ENCODE measurements around the gene CD84.
"Not testable (repeated sequence)": the region's sequence is repeated elsewhere in the genome, so short reads cannot be mapped to it uniquely, and the experiment has no call there.

The CD84 gene, protein sequence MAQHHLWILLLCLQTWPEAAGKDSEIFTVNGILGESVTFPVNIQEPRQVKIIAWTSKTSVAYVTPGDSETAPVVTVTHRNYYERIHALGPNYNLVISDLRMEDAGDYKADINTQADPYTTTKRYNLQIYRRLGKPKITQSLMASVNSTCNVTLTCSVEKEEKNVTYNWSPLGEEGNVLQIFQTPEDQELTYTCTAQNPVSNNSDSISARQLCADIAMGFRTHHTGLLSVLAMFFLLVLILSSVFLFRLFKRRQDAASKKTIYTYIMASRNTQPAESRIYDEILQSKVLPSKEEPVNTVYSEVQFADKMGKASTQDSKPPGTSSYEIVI

DNA sequence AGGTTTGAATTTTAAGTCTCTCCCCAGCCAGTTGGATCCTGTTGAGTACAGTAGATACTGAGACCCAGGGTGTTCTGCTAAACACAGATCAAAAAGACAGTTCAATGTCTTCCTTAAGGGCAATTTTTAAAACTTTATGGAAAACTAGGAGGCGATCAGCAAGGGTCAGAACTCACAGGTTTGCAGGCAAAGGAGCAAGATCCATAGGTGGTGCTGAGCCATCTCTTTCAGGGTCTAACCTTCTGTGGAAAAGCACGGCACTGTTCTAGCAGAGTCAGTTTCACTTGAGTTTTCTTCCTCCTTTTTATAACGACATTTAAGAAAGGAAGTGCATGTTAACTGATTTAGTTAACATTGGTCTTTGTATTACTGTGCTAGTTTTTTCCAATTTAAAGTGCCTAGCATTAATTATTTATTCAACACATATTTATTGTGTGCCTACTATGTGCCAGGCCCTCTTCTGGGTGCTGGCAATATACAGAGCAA, at the start of gene CD84:
TSS of gene CD84 (minus strand) at position 281 of the 486 bp plus-strand sequence. CDS start at position 222, 59 bp downstream.
- no peak for DNase-seq (ENCODE audit: low read depth in 2 of 2)

DNA sequence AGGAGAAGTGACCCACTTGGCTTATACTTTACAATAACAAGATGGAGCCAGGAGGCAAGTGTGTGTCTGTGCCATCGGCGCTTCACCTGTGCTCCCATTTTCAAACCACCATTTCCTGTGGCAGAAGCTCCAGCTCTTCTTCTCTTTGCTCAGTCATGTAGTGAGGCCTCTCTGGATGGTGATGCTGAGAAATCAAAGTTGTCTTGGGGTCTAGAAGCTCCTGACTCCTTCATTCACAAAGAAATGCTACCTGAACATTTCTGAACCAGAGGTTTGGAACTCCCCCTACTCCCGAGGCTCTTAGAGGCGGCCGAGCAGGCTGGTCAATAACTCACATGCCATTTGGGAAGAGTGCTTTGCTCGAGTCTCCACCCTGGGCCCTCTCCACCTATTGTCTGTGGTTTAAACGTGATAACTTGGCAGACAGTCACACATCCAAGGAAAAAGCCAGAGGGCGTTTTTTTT, 49.5 kb upstream of the CD84 start:
- no peak for DNase-seq (ENCODE audit: low read depth in 2 of 2)

DNA sequence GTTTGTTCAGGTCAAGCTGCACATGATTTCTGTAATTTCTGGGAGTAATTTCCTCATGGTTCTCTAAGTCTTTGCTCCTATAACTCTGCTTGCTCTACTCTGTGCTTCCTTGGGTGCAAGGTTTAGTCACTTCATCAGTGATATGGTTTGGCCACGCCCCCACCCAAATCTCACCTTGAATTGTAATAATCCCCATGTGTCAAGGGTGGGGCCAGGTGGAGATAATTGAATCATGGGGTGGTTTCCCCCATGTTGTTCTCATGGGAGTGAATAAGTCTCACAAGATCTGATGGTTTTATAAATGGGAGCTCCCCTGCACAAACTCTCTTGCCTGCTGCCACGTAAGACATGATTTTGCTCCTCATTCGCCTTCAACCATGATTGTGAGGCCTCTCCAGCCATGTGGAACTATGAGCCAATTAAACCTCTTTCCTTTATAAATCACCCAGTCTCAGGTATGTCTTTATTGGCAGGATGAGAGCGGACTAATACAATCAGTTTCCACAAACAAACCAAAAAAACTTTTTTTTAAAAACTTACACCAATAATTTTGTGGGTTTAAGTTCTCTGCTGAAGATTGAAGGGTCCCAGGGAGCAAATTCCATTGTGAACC, 48.5 kb upstream of the CD84 start:
- DNase-seq (ENCODE audit: low read depth in 2 of 2): not testable (repeated sequence)

DNA sequence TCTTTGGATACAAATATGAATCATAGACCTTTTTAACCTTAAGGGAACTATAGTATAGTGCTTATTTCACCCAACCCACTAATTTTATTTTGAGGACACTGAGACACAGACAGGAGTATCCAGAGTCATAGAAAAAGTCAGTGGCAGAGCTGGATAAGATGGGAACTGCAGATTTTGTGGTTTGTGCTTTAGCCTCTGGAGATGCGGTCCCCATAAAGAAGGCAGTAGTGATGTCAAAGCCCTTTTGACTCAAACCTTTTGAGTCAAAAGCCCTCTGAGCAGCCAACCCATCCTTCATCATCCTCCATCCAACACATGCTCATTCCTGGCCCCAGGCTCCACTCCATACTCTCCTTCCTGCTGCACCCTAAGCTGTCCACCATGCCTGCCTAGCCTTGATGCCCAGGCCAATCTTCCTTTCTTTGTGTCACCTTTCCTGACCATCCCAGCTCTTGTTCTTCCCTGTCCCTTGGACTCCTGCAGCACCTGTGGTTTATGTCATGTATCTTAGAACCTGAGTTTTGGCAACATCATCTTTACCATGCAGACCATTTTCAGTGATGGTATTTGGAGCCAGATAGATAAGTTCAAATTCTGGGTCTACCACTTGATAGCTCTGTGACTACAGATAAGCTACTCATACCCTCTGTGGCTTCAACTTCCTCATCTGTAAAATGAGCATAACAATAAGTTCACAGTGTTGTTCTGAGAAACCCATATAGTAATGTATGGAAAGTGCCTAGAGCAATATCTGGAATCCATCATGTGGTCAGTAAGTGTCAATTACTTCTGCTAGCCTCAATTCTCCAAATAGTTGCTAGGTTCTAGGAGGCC, 47.4 kb upstream of the CD84 start:
- DNase-seq (ENCODE audit: low read depth in 2 of 2): no peak

DNA sequence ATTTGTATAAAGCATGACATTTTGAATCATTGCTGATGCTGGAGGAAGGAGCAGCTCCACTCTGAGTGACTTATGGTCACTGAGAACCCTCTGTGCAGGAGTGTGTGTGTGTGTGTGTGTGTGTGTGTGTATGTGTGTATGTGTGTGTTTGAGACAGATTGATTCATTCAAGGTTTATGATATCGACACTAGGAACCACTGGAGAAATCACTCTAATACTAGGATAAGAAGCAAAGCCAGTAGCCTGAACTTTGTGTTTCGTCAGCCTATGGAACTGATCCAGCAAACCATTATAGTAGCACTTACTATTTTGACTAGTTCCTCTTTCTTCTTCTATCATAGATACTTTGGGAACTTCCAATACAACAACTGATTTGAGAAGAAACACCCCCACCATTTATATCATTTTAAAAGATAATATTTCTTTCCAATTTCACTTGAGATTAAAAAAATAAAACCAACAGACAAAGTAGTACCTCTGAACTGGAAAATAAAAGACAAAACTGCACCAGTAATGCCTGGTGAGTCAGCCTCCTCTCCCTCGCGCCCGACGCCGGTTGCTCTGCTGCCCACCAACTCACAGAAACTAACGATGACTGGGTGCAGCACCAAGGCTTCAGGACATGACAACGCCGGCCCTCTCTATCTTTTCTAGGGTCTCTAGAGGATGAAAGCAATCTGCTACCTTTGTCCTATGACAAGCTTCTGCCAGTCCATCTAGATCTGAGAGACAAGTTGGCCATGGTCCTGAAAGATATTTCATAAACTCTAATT, 46.6 kb upstream of the CD84 start:
- DNase-seq (ENCODE audit: low read depth in 2 of 2): no peak

DNA sequence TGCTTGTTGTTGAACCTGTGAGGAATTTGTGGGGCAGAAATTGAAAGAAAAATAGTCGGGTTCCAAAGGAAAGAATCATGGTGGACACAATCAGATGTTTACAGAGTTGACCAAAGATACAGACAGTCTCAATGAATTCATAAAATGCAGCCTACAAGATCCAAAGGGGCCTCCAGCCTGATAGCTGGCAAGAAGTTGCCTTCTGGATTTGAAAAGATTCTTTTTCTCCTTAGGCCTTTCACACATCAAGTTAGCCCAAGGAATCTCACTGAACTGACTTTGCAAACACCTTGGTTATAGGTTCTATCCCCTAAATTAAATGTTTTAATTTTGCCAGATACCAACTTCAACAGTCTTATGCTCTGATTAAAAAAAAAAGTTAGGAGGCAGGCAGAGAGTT, 46.0 kb upstream of the CD84 start:
- DNase-seq (ENCODE audit: low read depth in 2 of 2): no peak

DNA sequence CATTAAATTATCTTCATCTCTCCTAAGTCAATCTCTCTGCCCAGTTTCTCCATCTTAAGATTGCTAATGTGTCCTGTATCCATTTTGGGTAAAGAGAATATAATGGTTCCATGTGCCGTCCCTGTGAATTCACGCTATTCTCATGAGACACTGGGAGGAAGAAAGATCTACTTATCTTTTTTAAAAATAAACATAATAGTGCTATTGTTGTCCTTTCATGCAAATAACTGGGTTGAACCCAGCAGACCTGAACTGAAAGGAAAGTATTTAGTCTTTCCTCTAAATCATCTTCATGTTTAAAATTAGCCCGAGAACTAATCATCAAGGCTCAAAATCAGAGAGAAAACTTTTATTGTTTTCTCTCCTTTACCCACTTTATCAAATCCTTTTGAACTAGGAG, 45.2 kb upstream of the CD84 start:
- DNase-seq (ENCODE audit: low read depth in 2 of 2): no peak

DNA sequence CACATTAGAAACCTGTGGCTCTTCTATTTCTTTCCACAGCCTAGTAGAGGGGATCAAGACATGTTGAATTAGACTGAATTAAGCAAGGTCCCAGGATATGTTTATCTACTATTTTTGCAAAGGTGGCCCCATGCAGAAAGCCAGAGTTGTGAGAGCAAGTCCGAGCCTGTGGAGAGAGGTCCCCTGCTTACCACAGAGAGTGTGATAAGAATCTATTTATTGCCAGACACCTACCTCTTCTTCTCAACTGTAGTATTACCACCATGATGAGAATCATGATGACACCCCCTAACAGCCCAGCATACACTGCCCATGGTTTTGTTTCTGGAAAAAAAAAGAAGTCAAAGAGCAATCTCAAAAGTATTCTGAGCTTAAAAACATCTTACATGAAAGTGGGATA, 44.6 kb upstream of the CD84 start:
- no peak for DNase-seq (ENCODE audit: low read depth in 2 of 2)

DNA sequence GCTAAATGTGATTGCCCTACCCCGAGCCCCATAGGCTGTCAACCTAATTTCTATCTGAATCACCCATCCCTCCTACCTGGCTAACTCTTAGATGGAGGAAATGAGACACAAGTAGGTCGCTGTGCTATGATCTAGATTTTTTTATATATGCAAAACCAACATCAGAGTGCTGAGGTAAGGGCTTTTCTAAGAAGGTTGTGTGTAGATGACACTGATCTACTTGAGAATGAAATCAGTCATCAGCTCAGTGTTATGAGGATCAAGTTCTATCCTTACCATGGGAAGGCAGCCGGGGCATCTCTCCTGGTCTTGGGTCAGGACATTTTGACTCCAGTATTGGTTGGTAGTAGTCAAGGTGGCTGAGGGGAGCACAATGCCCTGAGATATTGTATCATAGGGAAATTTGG, 43.9 kb upstream of the CD84 start:
- DNase-seq (ENCODE audit: low read depth in 2 of 2): no peak

DNA sequence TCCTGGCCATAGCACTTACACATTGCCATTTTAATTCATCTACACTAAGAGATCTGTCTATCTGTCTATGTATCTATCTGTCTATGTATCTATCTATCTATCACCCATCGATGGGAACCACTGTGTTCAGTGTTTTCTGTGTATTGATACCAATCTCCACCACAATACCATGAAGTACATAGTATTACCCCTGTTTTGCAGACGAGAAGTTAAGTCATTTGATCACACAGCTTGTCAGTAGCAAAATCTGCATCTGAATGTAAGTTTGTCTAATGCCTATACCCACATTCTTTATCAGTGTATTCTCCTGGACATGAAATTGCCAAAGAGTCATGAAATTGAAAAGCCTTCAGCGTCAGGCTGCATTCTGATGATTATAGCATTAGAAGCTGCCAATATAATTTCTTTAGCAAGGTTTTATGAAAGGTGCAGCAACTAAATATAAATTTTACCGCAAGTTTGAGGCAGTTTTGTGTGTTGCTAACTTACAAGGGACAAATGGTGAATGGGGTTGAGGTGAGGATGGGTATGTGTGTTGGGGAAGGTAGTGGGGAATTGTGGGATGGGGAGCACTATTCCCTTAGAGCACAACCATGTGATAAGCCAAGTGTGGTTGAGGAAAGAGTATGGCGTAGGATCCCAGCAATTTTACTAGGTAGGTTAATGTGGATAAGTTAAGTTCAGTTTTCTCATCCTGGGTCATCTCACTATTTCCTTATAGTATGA, 43.4 kb upstream of the CD84 start:
- DNase-seq (ENCODE audit: low read depth in 2 of 2): no peak

DNA sequence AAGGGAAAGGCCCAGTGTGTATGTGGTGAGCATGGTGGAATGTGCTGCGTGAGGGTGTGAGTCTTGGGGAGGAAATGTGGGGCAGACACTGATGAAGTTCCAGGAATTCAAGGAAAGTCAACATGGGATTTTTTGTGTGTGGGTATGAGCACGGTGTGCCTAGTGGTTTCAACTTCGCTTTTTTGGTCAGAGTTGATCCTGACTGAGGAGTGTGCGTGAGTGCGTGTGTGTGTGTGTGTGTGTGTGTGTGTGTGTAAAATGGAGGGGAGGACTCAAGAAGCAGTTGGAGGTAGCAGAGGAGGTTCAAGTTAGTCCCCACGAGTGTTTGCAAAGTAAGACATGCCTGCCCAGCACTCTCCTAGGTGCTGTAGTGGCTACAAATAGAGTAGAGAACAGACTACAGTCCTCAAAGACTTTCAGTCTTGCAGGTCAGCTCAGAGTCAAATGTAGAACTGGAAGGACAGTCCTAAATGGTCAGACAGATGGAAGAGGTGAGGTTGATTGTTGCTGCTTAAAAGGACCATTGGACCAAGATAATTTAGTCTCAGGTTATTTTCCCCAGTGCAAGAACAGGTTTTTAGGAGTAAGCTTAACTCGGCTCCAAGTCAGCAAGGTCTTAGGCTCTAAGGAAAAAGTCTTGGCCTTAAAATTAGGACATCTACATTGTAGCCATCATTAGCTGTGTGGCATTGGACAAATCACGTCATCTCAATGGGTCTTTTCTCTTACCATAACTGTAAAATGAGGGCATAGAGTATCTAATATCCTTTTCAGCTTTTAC, 42.5 kb upstream of the CD84 start:
- DNase-seq (ENCODE audit: low read depth in 2 of 2): no peak

DNA sequence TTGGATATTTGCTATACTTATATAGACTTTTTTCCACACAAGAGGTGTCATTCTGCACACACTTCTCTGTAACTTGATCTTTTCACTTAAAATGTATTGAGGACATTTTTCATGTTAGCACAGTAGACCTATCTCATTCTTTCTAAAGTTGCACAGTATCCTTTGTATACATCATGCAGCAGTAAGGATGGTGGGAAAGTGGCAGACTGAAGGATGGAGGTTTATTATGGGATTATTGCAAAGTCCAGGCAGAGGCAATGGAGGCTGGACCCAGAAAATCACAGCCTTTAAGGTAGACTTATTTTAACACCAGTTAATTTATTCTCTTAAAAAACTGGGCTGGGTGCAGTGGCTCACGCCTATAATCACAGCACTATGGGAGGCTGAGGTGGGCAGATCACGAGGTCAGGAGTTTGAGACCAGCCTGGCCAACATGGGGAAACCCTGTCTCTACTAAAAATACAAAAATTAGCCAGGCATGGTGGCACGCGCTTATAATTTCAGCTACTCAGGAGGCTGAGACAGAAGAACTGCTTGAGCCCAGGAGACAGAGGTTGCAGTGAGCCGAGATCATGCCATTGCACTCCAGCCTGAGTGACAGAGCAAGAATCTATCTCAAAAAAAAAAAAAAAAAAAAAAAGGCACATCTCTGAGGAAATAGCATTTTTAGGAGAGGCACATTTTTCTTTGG, 41.8 kb upstream of the CD84 start:
- no peak for DNase-seq (ENCODE audit: low read depth in 2 of 2)

DNA sequence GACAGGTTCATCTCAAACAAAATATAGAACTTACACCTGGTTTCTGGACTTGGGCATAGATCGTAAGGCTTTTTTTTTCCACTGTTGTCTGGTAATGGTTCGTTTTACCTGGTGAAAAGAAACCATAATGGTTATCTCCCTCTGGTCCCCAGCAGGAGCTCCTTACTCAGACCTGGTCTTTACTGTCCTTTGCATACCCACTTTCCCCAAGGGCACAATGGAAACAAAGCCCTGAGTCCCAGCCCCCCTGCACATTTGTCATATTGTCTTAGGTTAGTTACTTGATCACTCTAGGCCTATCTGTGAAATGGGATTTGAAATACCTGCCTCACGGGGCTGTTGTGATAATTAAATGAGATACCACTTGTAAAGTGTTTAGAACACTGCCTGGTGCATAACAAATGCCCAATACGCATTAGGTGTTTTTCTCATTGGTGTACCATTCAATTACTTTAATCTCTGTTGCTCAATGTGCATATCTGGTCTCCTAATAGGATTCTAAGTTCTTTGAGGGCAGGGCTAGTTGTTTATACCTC, 40.5 kb upstream of the CD84 start:
- DNase-seq (ENCODE audit: low read depth in 2 of 2): no peak

DNA sequence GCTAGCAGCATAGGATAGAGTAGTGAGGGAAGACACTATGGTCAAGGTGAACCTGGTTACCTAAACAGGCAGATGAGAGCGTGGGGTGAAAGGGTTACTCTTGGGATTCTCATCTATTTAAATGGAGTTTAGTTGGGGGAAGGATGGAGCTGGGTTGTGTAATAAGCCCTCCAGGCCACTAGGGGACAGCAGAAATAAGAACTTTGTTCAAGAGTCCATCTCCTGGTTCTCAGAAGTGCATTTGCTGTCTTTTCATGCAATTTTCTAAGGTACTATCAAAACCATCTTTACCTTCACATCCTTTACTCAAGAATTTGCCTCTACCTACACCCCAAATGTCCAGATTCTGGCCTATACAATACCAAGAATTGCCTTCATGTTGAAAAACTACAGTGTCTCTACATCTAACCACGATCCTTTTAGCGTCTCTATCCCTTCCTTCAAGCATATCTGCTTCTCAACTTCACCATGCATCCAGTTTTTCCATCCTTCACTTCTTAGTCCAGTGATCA, 39.5 kb upstream of the CD84 start:
- no peak for DNase-seq (ENCODE audit: low read depth in 2 of 2)

DNA sequence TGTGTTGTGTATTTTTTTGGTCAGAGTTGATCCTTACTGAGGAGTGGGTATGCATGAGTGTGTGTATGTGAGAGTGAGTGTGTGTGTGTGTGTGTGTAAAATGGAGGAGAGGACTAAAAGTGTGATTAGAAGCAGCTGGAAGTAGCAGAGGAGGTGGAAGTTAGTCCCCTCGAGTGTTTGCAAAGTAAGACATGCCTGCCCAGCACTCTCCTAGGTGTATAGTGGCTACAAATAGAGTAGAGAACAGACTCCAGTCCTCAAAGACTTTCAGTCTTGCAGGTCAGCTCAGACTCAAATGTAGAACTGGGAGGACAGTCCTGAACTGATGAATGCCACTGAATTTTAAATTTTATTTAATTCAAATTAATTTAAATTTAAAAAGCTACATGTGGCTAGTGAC, 39.0 kb upstream of the CD84 start:
- DNase-seq (ENCODE audit: low read depth in 2 of 2): no peak

DNA sequence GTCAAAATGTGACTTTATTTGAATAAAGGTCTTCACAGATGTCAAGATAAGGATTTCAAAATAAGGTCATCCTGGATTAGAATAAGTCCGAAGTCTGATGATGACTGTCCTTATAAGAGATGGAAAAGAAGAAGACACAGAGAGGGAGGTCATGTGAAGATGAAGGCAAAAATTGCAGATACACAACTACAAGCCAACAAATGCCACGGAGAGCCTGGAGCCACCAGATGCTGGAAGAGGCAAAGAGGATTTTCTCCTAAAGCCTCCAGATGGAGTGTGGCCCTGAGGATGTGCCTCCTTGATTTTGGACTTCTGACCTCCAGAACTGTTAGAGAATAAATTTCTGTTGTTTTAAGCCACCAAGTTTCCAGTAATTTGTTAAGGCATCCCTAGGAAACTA, 36.4 kb upstream of the CD84 start:
- no peak for DNase-seq (ENCODE audit: low read depth in 2 of 2)

DNA sequence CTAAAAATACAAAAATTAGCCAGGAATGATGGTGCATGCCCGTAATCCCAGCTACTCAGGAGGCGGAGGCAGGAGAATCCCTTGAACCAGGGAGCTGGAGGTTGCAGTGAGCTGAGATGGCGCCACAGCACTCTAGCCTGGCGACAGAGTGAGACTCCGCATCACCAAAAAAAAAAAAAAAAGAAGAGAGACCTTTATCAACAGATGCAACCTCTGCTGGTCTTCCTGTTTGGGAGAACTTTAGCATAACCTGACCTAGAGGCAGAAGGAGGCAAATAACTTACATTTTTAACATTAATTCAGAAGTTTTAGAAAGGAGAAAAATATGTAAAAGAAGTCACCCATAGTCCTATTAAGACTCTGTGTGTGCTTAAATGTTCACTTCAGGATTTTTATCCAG, 35.1 kb upstream of the CD84 start:
- DNase-seq (ENCODE audit: low read depth in 2 of 2): no peak

DNA sequence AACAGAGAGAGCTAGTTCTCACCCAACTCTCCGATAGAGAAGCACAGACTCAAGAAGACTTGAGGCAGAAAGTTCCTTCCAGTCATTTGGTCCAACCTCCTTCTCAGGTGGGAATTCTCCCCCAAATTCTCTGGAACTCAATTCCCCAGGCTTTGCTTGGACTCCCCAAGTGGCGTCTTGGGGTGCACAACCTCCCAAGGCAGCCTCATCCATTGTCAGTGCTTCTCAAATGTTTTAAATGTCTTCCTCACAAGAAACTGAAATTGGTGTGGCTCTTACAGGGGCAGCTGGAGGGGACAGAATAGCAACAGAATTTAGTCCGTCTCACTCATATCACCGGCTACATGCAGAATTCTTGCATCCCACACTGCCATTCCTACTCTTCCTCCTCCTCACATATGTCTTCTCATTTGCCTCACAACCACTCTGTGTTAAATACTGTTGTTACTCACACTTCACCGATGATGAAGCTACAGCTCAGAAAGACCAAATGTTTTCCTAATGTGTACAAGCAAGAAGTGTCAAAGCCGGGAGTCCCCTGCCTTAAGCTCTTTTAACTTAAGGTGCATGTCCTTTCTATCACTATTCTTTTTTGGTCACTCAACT, 33.4 kb upstream of the CD84 start:
- DNase-seq (ENCODE audit: low read depth in 2 of 2): no peak
